Fibroblast of skin of abdomen (primary cell): ENCODE measurements around the gene PLEKHM1.
"Not testable (repeated sequence)": the region's sequence is repeated elsewhere in the genome, so short reads cannot be mapped to it uniquely, and the experiment has no call there.

Experiments
- DNase-seq: peaks from one replicate; pipeline ENCODE4 v3.0.0-alpha.2; 2013

Gene PLEKHM1

DNA sequence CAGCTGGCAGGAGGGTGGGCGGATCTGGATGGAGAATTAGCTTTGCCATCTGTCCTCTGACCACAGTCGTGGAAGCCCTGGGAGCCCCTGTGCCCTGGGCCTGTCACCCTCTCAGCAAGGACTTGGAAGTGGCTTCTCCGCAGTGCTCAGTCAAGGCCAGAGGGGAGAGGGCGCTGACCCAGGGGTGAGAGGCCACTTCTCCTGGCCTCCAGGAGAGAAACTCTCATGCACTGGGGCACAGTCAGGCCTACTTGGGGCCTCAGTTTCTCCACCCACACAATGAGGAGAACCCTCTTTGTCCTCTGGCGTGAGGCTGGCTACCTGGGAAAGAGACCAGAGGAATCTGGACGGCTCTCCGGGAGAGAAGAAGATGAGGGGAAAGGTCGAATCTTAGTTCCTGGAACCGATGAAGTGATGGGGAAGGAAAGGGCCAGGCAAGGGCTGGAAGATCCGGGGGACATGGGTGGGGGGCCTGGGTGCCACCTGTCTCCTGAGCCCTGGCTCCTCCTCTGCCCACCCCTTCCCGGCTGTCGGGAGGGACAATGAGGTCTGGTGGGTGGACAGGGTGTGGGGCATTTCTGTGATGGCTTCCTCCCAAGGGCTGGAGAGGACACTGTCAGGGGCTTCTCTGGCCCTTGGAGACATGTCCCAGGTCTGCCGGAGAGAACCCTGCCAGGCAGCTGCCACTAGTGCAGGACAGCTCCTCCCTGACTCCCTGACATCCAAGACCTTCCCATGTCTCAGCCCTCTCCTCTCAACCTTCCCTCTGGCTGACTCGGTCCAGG, 48.8 kb downstream of the PLEKHM1 start:
- no peak for DNase-seq

DNA sequence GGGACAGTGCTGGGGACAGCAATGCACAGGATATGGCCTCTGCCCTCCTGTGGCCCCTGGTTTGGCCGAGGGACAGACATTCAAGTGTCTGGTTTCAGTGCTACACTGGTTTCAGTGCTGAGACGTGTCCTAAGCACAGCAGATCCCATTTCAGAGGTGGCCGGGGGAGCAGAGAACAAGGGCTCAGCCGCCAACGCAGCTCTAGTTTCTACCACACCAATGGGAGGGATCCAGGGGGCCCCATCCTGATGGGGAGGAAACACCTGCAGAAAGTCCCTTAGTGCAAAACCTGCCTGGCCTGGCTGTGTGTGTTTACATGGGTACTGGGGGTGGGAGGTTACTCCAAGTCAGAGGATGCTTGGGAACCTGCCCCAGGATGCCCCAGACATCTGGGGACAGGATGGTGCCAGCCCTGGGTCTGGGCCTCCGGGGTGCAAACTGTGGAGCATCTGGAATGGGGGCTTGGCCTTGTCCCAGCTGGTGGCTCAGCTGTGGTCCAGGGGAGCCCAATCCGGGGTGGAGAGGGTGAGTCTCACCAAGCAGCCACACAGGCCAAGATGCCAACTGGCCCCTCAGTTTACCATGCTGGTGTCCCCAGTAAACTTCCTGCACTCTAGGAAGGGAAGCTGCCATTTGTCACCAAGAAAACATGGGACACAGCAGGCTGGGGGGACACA, 49.5 kb downstream of the PLEKHM1 start:
- DNase-seq: not testable (repeated sequence)

DNA sequence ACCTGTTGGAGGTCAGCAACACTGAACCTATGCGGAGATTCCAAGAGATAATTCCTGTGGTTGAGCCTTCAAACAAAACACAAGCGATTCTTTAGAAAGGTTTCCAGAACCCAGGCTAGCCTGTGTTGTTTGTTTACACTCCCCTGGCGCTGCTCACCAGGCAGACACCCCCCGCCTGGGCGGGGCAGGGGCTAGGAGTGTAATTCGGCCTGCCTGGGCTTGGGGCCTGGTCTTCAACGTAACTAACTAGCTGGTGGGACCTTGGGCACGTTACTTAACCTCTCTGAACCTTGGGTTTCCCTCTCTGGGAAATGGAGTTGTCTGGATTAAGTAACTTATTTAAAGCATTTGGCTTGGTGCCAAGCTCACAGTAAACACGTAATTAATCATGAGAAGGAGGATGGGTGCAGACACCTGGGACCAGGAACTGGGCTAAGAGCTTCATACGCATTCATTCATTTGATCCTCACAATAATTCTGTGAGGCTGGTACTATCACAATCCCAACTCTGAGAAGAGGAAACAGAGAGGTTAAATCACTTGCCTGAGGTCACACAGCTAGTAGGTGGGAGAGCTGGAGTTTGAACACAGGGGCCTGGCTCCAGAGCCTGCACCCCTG, 50.3 kb downstream of the PLEKHM1 start:
- no peak for DNase-seq

DNA sequence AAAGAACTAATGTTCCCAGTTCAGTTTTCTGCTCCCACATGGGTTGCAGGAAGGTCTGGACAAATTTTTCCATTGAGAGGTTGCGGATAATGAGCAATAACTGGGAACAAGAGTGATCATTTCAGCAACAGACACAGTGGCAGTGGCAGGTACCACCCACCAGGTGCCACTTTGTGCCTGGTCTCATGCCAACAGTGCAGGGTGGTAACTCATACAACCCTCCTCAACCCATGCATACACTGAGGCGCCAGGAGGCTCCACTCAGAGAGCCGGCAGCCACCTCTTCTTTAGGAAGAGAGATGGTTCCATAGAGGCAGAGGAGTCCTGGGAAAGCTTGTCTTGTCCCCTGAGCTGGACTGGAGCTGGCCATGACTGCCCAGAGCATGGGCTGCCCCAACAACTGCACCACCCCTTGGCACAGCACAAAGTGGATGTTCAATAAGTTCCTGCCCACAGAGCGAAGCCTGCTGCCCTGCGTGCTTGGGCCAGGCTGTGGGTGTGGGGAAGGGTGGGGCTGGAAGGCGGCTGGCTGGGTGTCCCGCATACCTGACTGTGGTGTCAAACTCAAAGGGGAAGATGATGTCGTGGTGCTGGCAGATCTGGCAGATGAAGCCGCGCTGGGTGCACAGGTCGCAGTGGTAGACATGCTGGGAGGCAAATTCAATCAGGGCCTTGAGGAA, 51.5 kb downstream of the PLEKHM1 start:
- no peak for DNase-seq

- DNase-seq: no peak
Measured at GRCh38 chr17:45437465-45438283, 52.8 kb downstream of the PLEKHM1 start.

GRCh38 chr17:45436625-45437464, 53.7 kb downstream of the PLEKHM1 start:
- DNase-seq: no peak

DNA sequence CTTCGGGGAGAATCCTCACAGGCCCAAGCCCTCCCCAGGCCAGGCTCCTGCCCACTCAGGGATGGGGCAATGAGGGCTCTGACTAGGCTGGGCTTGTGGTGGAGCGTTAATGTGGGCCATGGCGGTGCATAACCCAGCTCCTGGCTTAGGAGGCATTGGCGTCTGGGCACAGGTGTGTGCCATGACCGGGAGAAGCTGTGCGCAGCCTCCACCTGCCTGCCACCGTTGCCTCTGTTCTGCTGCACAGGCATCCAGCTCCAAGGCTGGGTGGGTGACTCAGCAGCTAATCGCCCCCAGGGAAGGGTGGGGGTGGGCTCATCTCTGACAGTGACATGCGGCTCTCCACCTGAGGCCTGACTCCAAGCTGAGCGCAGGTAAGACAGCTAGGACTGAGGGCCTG, 54.4 kb downstream of the PLEKHM1 start:
- no peak for DNase-seq

- DNase-seq: no peak
Measured at GRCh38 chr17:45435481-45435880, 55.0 kb downstream of the PLEKHM1 start.

- DNase-seq: no peak
Measured at GRCh38 chr17:45433159-45433535, 57.4 kb downstream of the PLEKHM1 start.

GRCh38 chr17:45432405-45433158, 57.9 kb downstream of the PLEKHM1 start, which contains the start of gene ARHGAP27:
ARHGAP27 (minus strand) TSS chr17:45432870; CDS start chr17:45430279, 2,591 bp downstream.
- DNase-seq: no peak

DNA sequence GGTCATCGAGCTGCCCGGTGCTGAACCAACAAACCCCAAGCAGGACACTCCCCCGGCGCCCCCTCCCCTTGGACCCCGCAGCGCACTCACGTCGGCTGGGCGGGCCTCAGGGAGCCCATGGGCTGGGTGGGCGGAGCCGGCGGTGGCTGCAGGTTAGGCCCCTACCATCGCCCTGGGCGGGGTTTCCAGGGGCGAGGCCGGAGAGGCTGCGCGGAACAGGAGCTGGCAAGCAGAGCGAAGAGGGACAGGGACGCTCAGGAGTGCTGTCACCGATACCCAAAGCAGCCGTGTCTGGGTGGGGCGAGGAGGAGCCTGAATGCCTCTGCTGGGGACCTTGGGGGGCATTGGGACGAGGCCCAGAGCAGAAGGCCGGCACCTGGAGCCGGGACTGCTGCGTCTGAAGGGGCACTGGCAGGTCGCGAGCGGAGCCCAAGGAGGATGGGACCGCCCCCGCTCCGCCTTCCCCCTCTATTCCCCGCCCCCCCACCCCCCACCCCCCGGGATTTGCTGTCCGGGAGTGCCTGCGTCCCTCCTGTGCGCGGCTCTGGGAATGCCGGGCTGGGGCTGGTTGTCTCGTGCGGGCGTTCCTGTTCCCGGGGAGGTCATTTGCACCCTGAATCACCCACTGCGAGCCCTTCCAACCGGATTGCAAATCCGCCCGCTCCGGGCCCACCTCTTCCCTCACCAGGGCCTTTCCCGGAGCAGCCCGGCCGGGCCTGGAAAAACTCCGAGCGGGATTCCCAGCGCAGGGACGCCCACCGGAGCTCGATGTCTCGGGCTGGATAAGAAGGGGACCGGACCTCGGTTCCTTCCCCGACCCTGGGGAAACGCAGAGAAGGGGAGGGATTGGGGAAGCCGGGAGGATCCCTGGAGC, 58.8 kb downstream of the PLEKHM1 start:
- peak; percentile 27 for DNase-seq

GRCh38 chr17:45430738-45431530, 59.6 kb downstream of the PLEKHM1 start:
- no peak for DNase-seq

DNA sequence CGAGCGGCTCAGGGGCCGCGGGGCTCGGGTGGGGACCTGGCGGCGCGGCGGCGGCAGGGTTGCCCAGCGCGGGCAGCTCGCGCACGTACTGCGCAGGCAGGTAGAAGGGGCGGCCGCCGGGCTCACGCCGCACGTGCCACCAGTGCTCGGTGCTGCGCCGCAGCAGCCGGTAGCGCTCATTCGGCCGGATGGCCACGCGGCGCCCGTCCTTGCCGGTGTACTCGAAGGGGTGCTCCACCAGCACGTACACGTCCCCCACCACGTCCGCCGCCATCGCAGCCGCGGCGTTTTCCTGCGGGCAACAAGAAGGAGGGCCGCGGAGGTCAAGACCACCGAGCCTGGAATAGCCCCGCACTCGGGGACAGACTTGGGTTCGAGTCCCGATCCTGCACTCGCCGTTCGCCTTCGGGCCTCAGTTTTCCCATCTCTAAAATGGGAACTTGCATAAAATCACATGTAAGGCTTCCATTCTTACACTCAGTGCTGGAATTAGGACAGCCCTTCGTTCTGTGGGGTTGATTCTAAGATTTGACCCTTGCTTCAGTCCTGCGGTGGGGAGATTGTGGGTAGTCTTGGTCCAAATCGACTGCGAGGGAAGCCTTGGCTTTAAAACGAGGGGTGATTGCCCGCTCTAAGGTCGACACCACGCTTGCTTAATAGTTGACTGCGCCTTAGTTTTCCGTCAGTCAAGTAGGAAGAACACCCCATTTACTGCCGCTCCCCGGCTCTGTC, 60.3 kb downstream of the PLEKHM1 start:
- DNase-seq: no peak

DNA sequence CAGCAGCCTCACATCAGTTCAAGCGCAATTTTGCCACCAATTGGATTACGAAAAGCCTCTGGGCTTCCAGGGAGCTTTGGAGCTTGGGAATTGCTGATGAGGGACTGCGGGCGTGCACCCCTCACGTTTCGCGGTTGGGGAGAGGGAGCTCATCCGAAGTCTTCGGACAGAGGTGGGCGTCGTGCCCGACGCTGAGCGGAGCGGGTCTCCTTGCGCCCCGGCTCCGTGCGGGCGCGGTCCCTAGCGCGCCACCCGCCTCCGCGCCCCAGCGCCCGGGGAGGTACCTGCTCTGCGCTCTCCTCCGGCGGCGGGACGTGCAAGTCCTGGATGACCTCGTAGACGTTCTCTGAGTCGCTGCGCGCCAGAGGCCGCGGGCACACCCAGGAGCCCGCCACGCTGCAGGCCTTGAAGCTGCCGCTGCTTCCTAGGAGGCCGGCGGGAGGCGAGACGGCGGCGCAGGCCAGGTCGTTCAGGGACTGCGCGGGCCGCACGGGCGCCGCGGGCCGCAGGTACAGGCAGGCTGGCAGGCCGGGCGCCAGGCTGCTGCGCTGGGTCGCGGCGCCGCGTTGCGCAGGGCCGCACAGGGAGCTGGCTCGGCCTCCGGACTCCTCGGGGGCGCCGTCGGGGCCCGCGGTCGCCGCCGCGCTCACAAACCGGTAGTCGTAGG, 61.0 kb downstream of the PLEKHM1 start:
- no peak for DNase-seq

DNA sequence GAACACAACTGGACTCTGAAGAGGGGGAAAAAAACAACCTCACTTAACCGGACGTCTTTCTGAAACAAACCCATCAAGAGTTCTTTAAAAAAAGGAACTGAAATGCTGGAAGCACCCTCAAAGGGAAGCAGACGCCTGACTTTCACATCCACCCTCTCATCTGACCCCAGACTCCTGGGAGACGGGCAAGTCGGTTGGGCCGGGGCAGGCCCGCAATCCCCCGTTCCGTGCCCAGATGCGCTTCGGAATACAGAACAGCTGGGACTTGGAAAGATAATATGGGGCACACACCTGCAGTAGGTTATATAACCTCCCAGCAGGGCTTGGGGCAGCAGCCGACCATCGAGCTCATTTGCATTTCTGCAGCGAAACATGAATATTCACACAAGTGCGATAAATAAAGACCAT, 61.6 kb downstream of the PLEKHM1 start:
- no peak for DNase-seq

GRCh38 chr17:45428050-45428617, 62.4 kb downstream of the PLEKHM1 start:
- peak; percentile 44 for DNase-seq
